Hypothalamus (tissue), 51 donors: ENCODE data around the gene MORN5.

Source experiments
- DNase-seq, 51 donors: peaks; one replicate each; lab custom pipeline; 2025; lab: John Stamatoyannopoulos, UW

Gene MORN5

GRCh38 chr9:122226142-122226757 is 66.5 kb downstream of the MORN5 start:
- DNase-seq, result no peak

DNA sequence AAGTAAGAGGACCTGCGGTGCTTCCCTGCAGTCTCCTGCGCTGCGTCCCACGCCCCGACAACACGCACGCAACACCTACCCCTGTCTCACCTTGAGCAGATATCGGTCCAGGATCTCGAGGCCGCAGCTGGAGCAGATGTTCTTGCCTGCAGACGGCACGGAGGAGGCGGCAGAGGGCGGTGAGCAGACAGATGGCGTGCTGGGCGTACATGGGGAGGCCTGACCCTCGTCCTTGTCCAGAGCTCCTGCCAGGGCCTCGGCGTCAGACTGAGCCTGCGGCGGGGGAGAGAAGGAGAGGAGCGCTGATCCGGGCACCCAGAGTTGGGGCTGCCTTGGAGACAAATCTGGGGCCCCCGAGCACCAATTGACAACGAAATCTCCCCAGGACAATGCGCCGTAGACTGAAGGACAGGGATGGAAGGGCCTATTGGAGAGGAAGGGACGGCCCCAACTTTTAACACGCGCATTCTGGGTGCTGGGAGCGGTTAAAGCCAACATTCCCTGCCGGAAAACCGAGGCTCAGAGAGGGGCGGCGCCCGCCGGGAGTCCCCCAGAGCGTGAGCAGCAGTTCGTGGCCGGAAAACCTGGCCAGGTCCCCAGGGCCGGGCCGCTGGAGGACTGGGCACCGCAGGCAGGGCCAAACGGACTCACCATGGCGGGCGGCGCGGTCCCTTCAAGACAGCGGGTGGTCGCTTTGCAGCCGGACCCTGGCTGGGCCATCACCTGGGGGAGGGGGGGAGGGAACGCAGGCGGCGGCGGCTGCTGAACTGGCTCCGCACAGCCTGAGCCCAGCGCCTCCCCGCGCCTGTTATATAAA is 67.3 kb downstream of the MORN5 start:
- no peak for DNase-seq

DNA sequence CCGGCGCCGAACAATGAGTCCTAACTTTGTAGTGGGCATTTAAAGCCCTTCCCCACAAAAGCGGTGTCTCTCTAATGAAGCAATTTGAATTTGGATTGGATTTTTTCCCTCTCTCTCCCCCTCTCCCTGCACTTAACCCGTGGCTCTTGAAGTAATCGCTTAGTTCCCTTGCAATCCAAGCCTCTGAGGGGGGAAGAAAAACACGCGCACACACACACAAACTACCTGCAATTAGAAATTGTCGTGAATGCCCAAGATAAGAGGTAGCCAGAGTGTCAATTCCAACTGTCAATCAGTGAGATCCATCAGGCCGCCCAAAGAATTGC is 67.8 kb downstream of the MORN5 start:
- DNase-seq, result no peak

- no peak for DNase-seq
Observed at GRCh38 chr9:122228191-122228567, 68.5 kb downstream of the MORN5 start.

DNA sequence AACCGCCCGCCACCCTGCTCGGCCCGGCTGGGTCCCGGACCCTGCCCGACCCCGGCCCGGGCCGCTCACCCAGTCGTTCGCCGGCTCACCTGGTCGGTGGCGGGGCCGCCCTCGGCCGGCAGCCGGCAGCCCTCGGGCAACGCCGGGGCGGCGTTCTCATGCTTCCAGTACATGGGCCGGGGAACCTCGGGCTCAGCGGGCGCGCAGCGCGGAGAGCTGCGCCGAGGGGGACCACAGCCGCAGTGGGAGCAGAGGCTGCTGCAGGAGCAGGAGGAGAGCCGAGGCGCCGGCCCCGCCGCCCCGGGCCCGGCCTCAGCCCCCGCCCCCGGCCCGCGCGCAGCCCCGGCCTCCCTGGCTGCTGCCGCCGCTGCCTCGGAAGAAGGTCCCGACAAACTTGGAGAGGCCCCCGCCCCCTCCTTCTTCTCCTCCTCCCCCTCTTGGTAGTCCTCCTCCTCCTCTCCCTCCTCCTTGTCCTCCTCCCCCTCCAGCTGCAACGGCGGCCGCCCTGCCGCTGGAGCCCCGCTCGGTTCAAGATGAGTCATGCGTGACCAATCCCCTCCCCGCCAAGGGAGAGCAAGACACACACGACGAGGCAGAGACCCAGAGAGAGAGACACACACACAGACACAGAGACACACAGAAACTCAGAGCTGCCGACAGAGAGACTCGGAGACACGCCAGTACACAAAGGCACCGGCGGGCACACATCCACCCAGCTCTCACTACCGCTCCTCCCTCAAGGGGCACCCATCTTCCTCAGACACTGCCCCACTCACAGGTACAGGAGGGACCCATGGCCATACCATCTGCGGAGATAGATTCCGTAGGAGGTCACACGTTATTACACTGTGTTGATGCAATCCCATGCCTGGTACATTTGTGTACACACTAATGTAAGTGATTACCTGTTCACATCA is 69.1 kb downstream of the MORN5 start, which contains the start of gene LHX6:
LHX6 (minus strand) TSS at position 390 of the 917 bp plus-strand sequence; CDS start at position 173, 217 bp downstream.
- DNase-seq, result no peak

DNA sequence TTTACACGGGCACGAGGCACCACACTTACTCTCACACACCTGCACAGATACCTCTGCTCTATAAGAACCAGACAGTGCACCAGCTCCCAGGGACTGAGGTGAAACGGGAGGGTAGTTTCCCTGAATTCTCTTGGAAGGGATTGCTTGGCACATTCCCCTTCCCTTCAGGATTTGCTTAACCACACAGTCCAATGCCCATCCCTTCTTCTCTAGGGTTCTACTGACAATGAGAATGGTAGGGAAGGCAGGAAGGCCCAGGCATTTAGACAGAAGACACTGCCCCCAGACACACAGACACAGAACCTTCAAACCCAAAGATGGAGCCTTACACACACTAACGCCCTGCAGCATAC is 69.8 kb downstream of the MORN5 start:
- DNase-seq, result no peak

DNA sequence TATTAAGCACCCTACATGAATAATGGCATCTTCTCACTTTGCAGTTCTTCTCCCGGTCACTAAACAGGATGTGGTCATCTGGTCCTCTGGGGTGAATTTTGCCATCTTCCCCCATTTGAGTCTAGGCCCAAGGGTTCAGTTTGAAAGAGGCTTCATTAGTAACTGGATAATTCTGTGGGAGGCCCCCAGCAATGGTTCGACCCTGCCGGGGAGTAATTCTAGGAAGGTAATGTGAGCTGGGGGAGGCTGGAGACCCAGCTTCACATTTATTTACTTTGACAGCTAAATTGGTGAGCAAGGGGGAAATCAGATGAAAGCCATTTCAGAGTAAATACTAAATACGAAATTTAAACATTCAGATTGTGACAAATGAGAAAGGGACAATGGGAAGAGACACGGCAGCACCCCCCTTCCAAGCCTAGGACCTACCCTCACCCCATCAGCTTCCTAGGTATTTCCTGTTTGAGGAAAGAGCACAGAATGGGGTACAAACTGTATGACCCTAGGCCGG is 73.1 kb downstream of the MORN5 start:
- no peak for DNase-seq

- no peak for DNase-seq
Observed at GRCh38 chr9:122234022-122234748, 74.5 kb downstream of the MORN5 start.

DNA sequence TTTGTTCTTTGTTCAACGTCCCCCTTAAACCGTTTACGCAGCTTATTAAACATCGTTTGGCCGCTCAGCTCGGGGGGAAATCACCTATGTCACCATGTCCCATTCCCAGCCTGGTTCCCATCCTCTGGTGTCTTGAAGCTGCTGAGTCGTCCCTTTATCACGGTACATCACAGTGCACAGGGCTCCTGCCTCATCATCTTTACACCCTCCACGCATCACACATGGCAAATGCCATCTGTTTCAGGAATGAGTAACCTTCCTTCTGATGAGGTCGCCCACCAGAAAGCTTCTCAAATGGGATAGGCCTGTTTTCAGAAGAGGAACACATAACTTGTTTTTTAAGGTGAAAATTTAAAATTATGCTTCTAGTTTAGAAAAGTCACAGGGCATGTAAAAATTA is 77.0 kb downstream of the MORN5 start:
- DNase-seq, result peak in 1 of 51 donors; percentile 45

GRCh38 chr9:122239722-122240121 is 80.0 kb downstream of the MORN5 start:
- DNase-seq, result peak in 9 of 51 donors; percentile 4 to 31 (median 13)

- no peak for DNase-seq
Observed at GRCh38 chr9:122244349-122244748, 84.6 kb downstream of the MORN5 start.

DNA sequence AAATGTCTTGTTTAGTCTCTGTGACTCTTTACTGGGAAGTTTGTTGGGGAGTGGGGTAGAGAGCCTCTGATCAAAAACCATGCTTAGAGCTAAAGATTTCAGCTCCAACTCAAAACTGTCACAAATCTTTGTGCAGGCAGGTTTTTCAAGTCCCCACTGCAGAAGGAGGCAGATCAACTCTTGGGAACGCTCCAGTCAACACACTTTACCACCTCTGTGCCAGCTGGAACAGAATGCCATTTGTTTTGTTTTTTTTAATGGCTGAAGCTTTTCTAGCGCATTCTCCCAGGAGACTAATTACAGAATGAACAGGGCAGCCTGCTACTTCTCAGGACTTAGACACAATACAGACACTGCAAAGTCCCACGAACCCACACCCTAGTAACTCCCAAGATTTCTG is 87.0 kb downstream of the MORN5 start:
- DNase-seq, result no peak

- DNase-seq, result no peak
Observed at GRCh38 chr9:122248448-122248865, 88.7 kb downstream of the MORN5 start.
